K562 (cell line): Measurements from ENCODE around the gene SLC10A3. TPM values are rescaled to one million over a fixed set of nuclear protein-coding genes. Genes with fewer than 3 reads are reported as not detected.

Experiments
- ATAC-seq: fragments of 200-7000 bp; cut with Tn5 transposase; 3 replicates; pipeline ENCODE4 v1.9.1; 2020; ENCODE audit warnings: moderate library complexity
- BruUV-seq: library from RNA; stranded (reverse); fragments of 400-500 nt; replicated peaks from 2 replicates; lab custom pipeline; 2021; lab: Mats Ljungman, UMichigan
- CTCF ChIA-PET: fragments of 300-600 bp; formaldehyde crosslinking; extraction: SDS; loops from one replicate; lab custom pipeline; 2021; ENCODE audit warnings: low intra/inter-chr PET ratio; lab: Yijun Ruan, JAX
- POLR2A ChIA-PET: fragments of 300-600, 350-650 bp; sonication (Branson Sonifier 250); formaldehyde crosslinking; extraction: SDS; loops from one replicate; lab custom pipeline; 2021; ENCODE audit warnings: antibody characterized with exemption, inconsistent platforms; lab: Yijun Ruan, JAX
- DNase-seq, 4 experiments: peaks; one replicate each; pipeline versions ENCODE4 v3.0.0 to v3.0.0-alpha.2; 2011 to 2018; ENCODE audit warnings: low spot score in 3 of 4, mixed read lengths in 3 of 4; ENCODE audit errors: extremely low read depth in 1 of 4
- FAIRE-seq: peaks from 2 replicates; lab custom pipeline; 2011; peaks lifted over from hg19 to GRCh38; lab: Jason Lieb, UNC
- H2AFZ ChIP-seq: 2 replicates; pipeline ENCODE4 v1.6.0; 2011; ENCODE audit warnings: low read depth, low read length, control low read depth, inconsistent platforms
- H3K27ac ChIP-seq: fragments of 200-600 bp; 3 replicates; pipeline ENCODE4 v1.8.0; 2011; ENCODE audit warnings: low read depth, mild to moderate bottlenecking, control low read depth, inconsistent platforms, low read length, moderate library complexity, mixed read lengths; ENCODE audit errors: extremely low read depth
- H3K27me3 ChIP-seq, 2 experiments: fragments of 300-600 bp in 1 of 2; 2 replicates in 1 of 2; 3 replicates in 1 of 2; pipeline versions ENCODE4 v1.6.0 to v1.8.0; 2011; ENCODE audit warnings: inconsistent platforms in 2 of 2, low read length in 2 of 2, mild to moderate bottlenecking in 1 of 2, mixed read lengths in 1 of 2, moderate library complexity in 1 of 2; ENCODE audit not compliant: control insufficient read depth in 2 of 2, insufficient read depth in 2 of 2
- H3K36me3 ChIP-seq: fragments of 300-600 bp; 3 replicates; pipeline ENCODE4 v1.8.0; 2011; ENCODE audit warnings: mild to moderate bottlenecking, low read length, inconsistent platforms; ENCODE audit not compliant: control insufficient read depth, insufficient read depth
- H3K4me1 ChIP-seq, 2 experiments: fragments of 200-600 bp in 1 of 2; replicated peaks in 1 of 2; 2 replicates in 1 of 2; 3 replicates in 1 of 2; pipeline versions ENCODE4 v1.5.1 to v1.8.0; 2011; ENCODE audit warnings: inconsistent platforms in 2 of 2, low read length in 2 of 2, mild to moderate bottlenecking in 1 of 2, mixed read lengths in 1 of 2, moderate library complexity in 1 of 2; ENCODE audit not compliant: control insufficient read depth in 2 of 2, insufficient read depth in 2 of 2
- H3K4me2 ChIP-seq: 2 replicates; pipeline ENCODE4 v1.6.1; 2011; ENCODE audit warnings: low read length, control low read depth, inconsistent platforms, mixed read lengths; ENCODE audit not compliant: insufficient read depth
- H3K4me3 ChIP-seq: fragments of 200-600 bp; sonication (generic), shearing (Covaris generic); 2 replicates; pipeline ENCODE4 v1.5.1; 2016; ENCODE audit warnings: control low read depth, inconsistent platforms
- H3K79me2 ChIP-seq: fragments of 200-600 bp; 3 replicates; pipeline ENCODE4 v1.8.0; 2011; ENCODE audit warnings: low read length, inconsistent platforms; ENCODE audit not compliant: control insufficient read depth, insufficient read depth
- H3K9ac ChIP-seq, 2 experiments: 2 replicates each; pipeline versions ENCODE4 v1.6.0 to v1.6.1; 2011; ENCODE audit warnings: low read depth in 2 of 2, low read length in 2 of 2, control low read depth in 1 of 2, inconsistent platforms in 1 of 2, mild to moderate bottlenecking in 1 of 2, mixed read lengths in 1 of 2; ENCODE audit not compliant: insufficient read depth in 1 of 2
- H3K9me1 ChIP-seq: one replicate; pipeline ENCODE4 v1.6.0; 2011; ENCODE audit warnings: inconsistent platforms, mild to moderate bottlenecking, low read length, moderate library complexity; ENCODE audit not compliant: control insufficient read depth, insufficient read depth
- H3K9me3 ChIP-seq: replicated peaks from 2 replicates; pipeline ENCODE4 v1.5.1; 2011; ENCODE audit warnings: low read depth, low read length, inconsistent platforms; ENCODE audit not compliant: control insufficient read depth, insufficient read depth
- H4K20me1 ChIP-seq: replicated peaks from 2 replicates; pipeline ENCODE4 v1.6.1; 2011; ENCODE audit warnings: low read length, inconsistent platforms, mixed read lengths; ENCODE audit not compliant: control insufficient read depth, insufficient read depth
- FOSL1 ChIP-seq: fragments of 200-800 bp; sonication (Bioruptor generic); conservative IDR thresholded peaks from 2 replicates; pipeline ENCODE4 v1.6.1; 2016; ENCODE audit warnings: missing genetic modification characterization, missing compliant biosample characterization
- POLR2G ChIP-seq: fragments of 200-400 bp; formaldehyde crosslinking; IDR thresholded peaks from 2 replicates; pipeline ENCODE4 v1.6.1; 2017; ENCODE audit warnings: low read depth, mild to moderate bottlenecking, antibody characterized with exemption, low read length, moderate library complexity
- ZNF41 ChIP-seq: fragments of 250-450 bp; sonication (Bioruptor Pico); conservative IDR thresholded peaks from 2 replicates; pipeline ENCODE4 v1.4.0; 2020; ENCODE audit warnings: mild to moderate bottlenecking
- WGBS: fragments of 100-300 bp; shearing (Covaris generic); methylation state at CpG from one replicate; pipeline ENCODE4 v1.1.6; 2016; ENCODE audit warnings: low coverage, mixed read lengths; ENCODE audit not compliant: insufficient coverage; ENCODE audit errors: missing lambda C conversion rate; 5-methylcytosine and 5-hydroxymethylcytosine counted together
- in situ Hi-C: fragments of 300-500 bp; cut with MboI; formaldehyde crosslinking; loops from 4 replicates; pipeline ENCODE4 v1.15.0; 2018; ENCODE audit warnings: inconsistent platforms, mixed read lengths
- intact Hi-C: fragments of 100-400 bp; cut with micrococcal nuclease; formaldehyde crosslinking; loops from 2 replicates; pipeline ENCODE4 v1.14.2; 2022
- polyA plus RNA-seq, 8 experiments: library from polyadenylated mRNA; depleted of rRNA in 4 of 8; stranded (reverse) in 5 of 8; unstranded in 3 of 8; fragments of >200 nt; fragmentation: Nextera tagmentation in 2 of 8; fragmentation: Illumina TruSeq in 1 of 8; extraction: Ambion mirVana in 2 of 8; extraction: Trizol in 1 of 8; gene quantifications; 2 replicates each; pipeline versions ENCODE4 v1.2.1 to v1.2.3, GENCODE V29; 2011 to 2014; ENCODE audit warnings: inconsistent platforms in 1 of 8, missing spikeins in 1 of 8
- total RNA-seq, 7 experiments: library from RNA; depleted of rRNA in 6 of 7; stranded (reverse); fragments of >200 nt in 6 of 7; fragmentation: Illumina TruSeq in 2 of 7; extraction: Trizol in 2 of 7; gene quantifications; 2 replicates each; pipeline versions ENCODE4 v1.2.1 to v1.2.3, GENCODE V29; 2011 to 2021; ENCODE audit warnings: low replicate concordance in 1 of 7

SLC10A3 gene
- total and polyA plus RNA-seq, 9 of the 15 experiments (the other 6 are each of a cell fraction or from before 2014, with no cell fraction given) = 5.2 to 30.6 (median 16.7) TPM

DNA sequence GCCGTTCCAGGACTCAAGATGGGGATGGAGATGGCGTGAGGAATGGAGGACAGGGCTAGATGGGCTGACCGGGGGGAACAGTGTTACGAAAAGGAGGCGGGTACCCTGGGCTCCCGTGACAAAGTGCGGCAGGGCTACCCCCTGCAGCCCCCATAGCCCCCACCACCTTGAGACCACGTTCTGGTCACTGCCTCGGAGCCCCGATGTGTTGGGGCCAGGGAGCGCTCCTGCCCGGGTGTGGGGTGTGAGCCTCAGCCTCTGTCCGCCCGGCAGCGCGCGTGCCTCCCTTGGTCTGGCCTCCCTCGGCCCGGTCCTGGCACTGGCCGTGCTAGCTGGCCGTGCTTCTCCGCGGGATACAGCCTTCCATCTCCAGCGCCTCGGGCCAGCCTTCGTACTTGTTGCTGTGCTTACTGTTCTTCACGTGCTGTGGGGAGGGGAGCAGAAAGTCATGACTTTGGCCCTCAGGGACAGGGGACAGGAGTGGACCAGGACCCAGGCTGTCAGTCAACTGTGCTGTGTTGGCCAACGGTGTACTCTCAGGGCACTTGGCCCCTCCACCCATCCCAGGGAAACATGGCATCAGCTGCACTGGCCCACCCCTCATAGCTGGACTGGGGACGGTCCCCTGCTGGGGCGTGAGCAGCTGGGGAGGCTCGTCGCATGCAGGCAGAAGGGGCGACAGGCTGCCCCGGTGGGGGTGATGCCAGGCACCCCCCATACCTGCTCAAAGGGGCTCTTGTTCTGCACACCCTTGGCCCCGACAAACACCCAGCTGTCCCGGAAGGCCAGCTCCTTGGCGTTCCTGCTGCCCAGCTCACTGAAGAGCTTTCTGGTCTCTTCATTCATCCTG lies 16.3 kb upstream of the SLC10A3 start:
- DNase-seq = no peak
- Histone ChIP-seq H3K9ac (no peak overlapping the region; a peak in 1 of 4 replicates), H2AFZ (no peak overlapping the region), H3K4me2 (no peak overlapping the region), H3K27ac (no peak overlapping the region), H3K9me1 (no peaks in the 10 kb centered on the region), H3K4me1 (peaks cover 8 to 10% of the 10 kb centered on the region in 2 experiments; a peak in 3 of 5 replicates), H3K36me3 (peaks cover 59% of the 10 kb centered on the region; the same call in 2 of the 3 replicates), H3K27me3 (no peaks in the 10 kb centered on the region), H3K79me2 (no peaks in the 10 kb centered on the region), H3K4me3 (no peak overlapping the region), H3K9me3 (no peaks in the 10 kb centered on the region; the same call in 1 of the 2 replicates), H4K20me1 (no peaks in the 10 kb centered on the region; the same call in 1 of the 2 replicates)
- 96% methylated on average over 18 of the region's 37 CpGs for WGBS
- FAIRE-seq = no peak
- in situ Hi-C loops (no loop called here), intact Hi-C loops (no loop called here)
- ChIA-PET CTCF (no interaction called here), POLR2A (interaction anchor here (0.6 to 1.2 kb wide), 3 partner anchors 13 to 81 kb away, joined by 3 to 5 read pairs (median 4); no protein-coding TSS in a partner anchor)
- TSS peak; percentile 45 for BruUV-seq
- ATAC-seq = no peak
- TF ChIP-seq ZNF41 (no peak), POLR2G (peak; percentile 53)

- in situ Hi-C loops (no loop called here), intact Hi-C loops (no loop called here)
- H3K4me2 ChIP-seq = no peak overlapping the region
- no peaks in the 10 kb centered on the region for H3K9me1 ChIP-seq
- H3K9ac ChIP-seq = peak overlapping the region in 1 of 2 experiments; percentile 40; a peak in 1 of 4 replicates
- H2AFZ ChIP-seq = no peak overlapping the region
- no TSS peak for BruUV-seq
- H3K79me2 ChIP-seq = no peaks in the 10 kb centered on the region
- no peak for ATAC-seq
- DNase-seq = no peak
- ChIA-PET CTCF (no interaction called here), POLR2A (interaction anchor here (1.0 kb wide), 1 partner anchor 9 kb away, joined by 3 read pairs; no protein-coding TSS in a partner anchor)
- H3K27me3 ChIP-seq = no peaks in the 10 kb centered on the region
- peaks cover 3 to 5% of the 10 kb centered on the region in 2 experiments; a peak in 4 of 5 replicates for H3K4me1 ChIP-seq
- H3K36me3 ChIP-seq = peaks cover 50% of the 10 kb centered on the region; the same call in 2 of the 3 replicates
- H3K4me3 ChIP-seq = no peak overlapping the region
- H4K20me1 ChIP-seq = no peaks in the 10 kb centered on the region
- FAIRE-seq = no peak
- TF ChIP-seq ZNF41 (no peak), FOSL1 (tag) (0 out of 2 replicates have a peak, but pooled peaks have one; percentile 26)
- WGBS = 80% methylated on average over 11 of the region's 12 CpGs
- H3K9me3 ChIP-seq = no peaks in the 10 kb centered on the region; the same call in 1 of the 2 replicates
- H3K27ac ChIP-seq = no peak overlapping the region
Observed at GRCh38 chrX:154505734-154506133, 15.3 kb upstream of the SLC10A3 start.
